Measurements from ENCODE around the gene HLA-DPB1.

DNA sequence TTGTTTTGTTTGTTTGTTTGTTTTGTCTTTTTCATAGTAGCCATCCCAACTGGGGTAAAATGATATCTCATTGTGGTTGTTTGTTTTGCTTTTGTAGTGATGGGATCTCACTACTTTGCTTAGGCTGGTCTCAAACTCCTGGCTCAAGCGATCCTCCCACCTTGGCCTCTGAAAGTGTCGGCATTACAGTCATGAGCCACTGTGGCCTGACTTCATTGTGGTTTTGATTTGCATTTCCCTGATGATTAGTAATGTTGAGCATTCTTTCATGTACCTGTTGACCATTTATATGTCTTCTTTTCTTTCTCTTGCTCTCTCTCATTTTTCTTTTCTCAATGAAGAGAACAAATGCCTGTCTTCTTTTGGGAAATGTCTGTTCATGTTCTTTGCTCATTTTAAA, 35.6 kb upstream of the HLA-DPB1 start:
- TF ChIP-seq, protein P1, sequence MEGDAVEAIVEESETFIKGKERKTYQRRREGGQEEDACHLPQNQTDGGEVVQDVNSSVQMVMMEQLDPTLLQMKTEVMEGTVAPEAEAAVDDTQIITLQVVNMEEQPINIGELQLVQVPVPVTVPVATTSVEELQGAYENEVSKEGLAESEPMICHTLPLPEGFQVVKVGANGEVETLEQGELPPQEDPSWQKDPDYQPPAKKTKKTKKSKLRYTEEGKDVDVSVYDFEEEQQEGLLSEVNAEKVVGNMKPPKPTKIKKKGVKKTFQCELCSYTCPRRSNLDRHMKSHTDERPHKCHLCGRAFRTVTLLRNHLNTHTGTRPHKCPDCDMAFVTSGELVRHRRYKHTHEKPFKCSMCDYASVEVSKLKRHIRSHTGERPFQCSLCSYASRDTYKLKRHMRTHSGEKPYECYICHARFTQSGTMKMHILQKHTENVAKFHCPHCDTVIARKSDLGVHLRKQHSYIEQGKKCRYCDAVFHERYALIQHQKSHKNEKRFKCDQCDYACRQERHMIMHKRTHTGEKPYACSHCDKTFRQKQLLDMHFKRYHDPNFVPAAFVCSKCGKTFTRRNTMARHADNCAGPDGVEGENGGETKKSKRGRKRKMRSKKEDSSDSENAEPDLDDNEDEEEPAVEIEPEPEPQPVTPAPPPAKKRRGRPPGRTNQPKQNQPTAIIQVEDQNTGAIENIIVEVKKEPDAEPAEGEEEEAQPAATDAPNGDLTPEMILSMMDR (IDR thresholded peaks at IDR 0.05 in 2 of 3, conservative IDR thresholded peaks at IDR 0.05 in 1 of 3; ENCODE audit: insufficient read depth in 2 of 3, low read depth in 1 of 3, low read length in 3 of 3) = no peak
- TF ChIP-seq MYC (IDR thresholded peaks at IDR 0.05; ENCODE audit: low read depth, low read length) (no peak), MYC (CRISPR knock-in tag; IDR thresholded peaks at IDR 0.05; ENCODE audit: borderline replicate concordance, low read depth) (no peak), NR4A1 (CRISPR knock-in tag; IDR thresholded peaks at IDR 0.05) (no peak), NR4A1 (tag; IDR thresholded peaks at IDR 0.05) (no peak)
- TF ChIP-seq, protein P2, sequence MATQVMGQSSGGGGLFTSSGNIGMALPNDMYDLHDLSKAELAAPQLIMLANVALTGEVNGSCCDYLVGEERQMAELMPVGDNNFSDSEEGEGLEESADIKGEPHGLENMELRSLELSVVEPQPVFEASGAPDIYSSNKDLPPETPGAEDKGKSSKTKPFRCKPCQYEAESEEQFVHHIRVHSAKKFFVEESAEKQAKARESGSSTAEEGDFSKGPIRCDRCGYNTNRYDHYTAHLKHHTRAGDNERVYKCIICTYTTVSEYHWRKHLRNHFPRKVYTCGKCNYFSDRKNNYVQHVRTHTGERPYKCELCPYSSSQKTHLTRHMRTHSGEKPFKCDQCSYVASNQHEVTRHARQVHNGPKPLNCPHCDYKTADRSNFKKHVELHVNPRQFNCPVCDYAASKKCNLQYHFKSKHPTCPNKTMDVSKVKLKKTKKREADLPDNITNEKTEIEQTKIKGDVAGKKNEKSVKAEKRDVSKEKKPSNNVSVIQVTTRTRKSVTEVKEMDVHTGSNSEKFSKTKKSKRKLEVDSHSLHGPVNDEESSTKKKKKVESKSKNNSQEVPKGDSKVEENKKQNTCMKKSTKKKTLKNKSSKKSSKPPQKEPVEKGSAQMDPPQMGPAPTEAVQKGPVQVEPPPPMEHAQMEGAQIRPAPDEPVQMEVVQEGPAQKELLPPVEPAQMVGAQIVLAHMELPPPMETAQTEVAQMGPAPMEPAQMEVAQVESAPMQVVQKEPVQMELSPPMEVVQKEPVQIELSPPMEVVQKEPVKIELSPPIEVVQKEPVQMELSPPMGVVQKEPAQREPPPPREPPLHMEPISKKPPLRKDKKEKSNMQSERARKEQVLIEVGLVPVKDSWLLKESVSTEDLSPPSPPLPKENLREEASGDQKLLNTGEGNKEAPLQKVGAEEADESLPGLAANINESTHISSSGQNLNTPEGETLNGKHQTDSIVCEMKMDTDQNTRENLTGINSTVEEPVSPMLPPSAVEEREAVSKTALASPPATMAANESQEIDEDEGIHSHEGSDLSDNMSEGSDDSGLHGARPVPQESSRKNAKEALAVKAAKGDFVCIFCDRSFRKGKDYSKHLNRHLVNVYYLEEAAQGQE (IDR thresholded peaks at IDR 0.05; ENCODE audit: borderline replicate concordance) = no peak
- TF ChIP-seq, protein P2 (CRISPR knock-in tag; IDR thresholded peaks at IDR 0.05; ENCODE audit: low read depth) = no peak

All from K562 (cell line).